ENCODE results near the gene RAP1GAP2. TPM values are rescaled to one million over a fixed set of nuclear protein-coding genes. Genes with fewer than 3 reads are reported as not detected.
A peak's percentile ranks its signal among the peaks of the same experiment; 100 is the strongest.

RAP1GAP2 gene
- 21.3 TPM for polyA plus RNA-seq
- long read RNA-seq, donor 1, full-length matches to known transcripts = 13 of 13 reads
- long read RNA-seq, donor 1, partial matches to known transcripts = 0 of 13 reads
- long read RNA-seq, donor 1, other reads (novel, unspliced or antisense) = 0 of 13 reads
- long read RNA-seq, donor 2, full-length matches to known transcripts = 21 of 21 reads
- long read RNA-seq, donor 2, partial matches to known transcripts = 0 of 21 reads
- long read RNA-seq, donor 2, other reads (novel, unspliced or antisense) = 0 of 21 reads
- long read RNA-seq, donor 3 = 0 reads
- long read RNA-seq, donor 4, full-length matches to known transcripts = 2 of 2 reads
- long read RNA-seq, donor 4, partial matches to known transcripts = 0 of 2 reads
- long read RNA-seq, donor 4, other reads (novel, unspliced or antisense) = 0 of 2 reads
- long read RNA-seq, donor 5, full-length matches to known transcripts = 7 of 7 reads
- long read RNA-seq, donor 5, partial matches to known transcripts = 0 of 7 reads
- long read RNA-seq, donor 5, other reads (novel, unspliced or antisense) = 0 of 7 reads
- long read RNA-seq, donor 6, full-length matches to known transcripts = 17 of 17 reads
- long read RNA-seq, donor 6, partial matches to known transcripts = 0 of 17 reads
- long read RNA-seq, donor 6, other reads (novel, unspliced or antisense) = 0 of 17 reads
- long read RNA-seq, donor 7, full-length matches to known transcripts = 13 of 13 reads
- long read RNA-seq, donor 7, partial matches to known transcripts = 0 of 13 reads
- long read RNA-seq, donor 7, other reads (novel, unspliced or antisense) = 0 of 13 reads
- long read RNA-seq, donor 8, full-length matches to known transcripts = 19 of 19 reads
- long read RNA-seq, donor 8, partial matches to known transcripts = 0 of 19 reads
- long read RNA-seq, donor 8, other reads (novel, unspliced or antisense) = 0 of 19 reads
- long read RNA-seq, donor 9, full-length matches to known transcripts = 9 of 9 reads
- long read RNA-seq, donor 9, partial matches to known transcripts = 0 of 9 reads
- long read RNA-seq, donor 9, other reads (novel, unspliced or antisense) = 0 of 9 reads
- long read RNA-seq, donor 10, full-length matches to known transcripts = 22 of 22 reads
- long read RNA-seq, donor 10, partial matches to known transcripts = 0 of 22 reads
- long read RNA-seq, donor 10, other reads (novel, unspliced or antisense) = 0 of 22 reads
- long read RNA-seq, donor 11, full-length matches to known transcripts = 12 of 12 reads
- long read RNA-seq, donor 11, partial matches to known transcripts = 0 of 12 reads
- long read RNA-seq, donor 11, other reads (novel, unspliced or antisense) = 0 of 12 reads

GRCh38 chr17:2796164-2797125 lies at the start of gene RAP1GAP2:
RAP1GAP2 (plus strand) TSS chr17:2796438; CDS start chr17:2796528, 90 bp downstream.
- H3K27ac ChIP-seq (ENCODE audit: low read length) = no peak within 1 kb of the TSS
- H3K4me3 ChIP-seq (ENCODE audit: low read length) = no peak within 1 kb of the TSS
- DNase-seq = peak in 1 of 2 donors; percentile 40

GRCh38 chr17:2749058-2749783 lies 47.0 kb upstream of the RAP1GAP2 start, which contains the start of gene CCDC92B:
CCDC92B (minus strand) TSS chr17:2749652; CDS start chr17:2735145, 14,507 bp downstream.
- no peak for DNase-seq
- Histone ChIP-seq H3K9me3 (ENCODE audit: control insufficient read depth, low read depth, low read length) (no peaks in the 10 kb centered on the region), H3K4me3 (ENCODE audit: low read length) (no peak within 1 kb of the TSS), H3K27ac (ENCODE audit: low read length) (no peak within 1 kb of the TSS), H3K4me1 (ENCODE audit: control insufficient read depth, insufficient read depth, low read length) (peaks cover 2% of the 10 kb centered on the region), H3K36me3 (ENCODE audit: control insufficient read depth, insufficient read depth, low read length) (no peaks in the 10 kb centered on the region), H3K27me3 (ENCODE audit: control insufficient read depth, insufficient read depth, low read length) (peaks cover 46% of the 10 kb centered on the region)
- WGBS (ENCODE audit: insufficient coverage, low lambda C conversion rate) = no CpG with 5 or more reads among the region's 76 CpGs

More at GRCh38 chr17:2796164-2797125, at the start of gene RAP1GAP2:
- no CpG with 5 or more reads among the region's 39 CpGs for WGBS (ENCODE audit: insufficient coverage, low lambda C conversion rate)
- H3K36me3 ChIP-seq (ENCODE audit: control insufficient read depth, insufficient read depth, low read length) = no peaks in the 10 kb centered on the region
- H3K4me1 ChIP-seq (ENCODE audit: control insufficient read depth, insufficient read depth, low read length) = no peaks in the 10 kb centered on the region
- no peaks in the 10 kb centered on the region for H3K27me3 ChIP-seq (ENCODE audit: control insufficient read depth, insufficient read depth, low read length)
- no peaks in the 10 kb centered on the region for H3K9me3 ChIP-seq (ENCODE audit: control insufficient read depth, low read depth, low read length)

GRCh38 chr17:2749784-2750181 lies 46.5 kb upstream of the RAP1GAP2 start:
- H3K4me1 ChIP-seq (ENCODE audit: control insufficient read depth, insufficient read depth, low read length) = peaks cover 2% of the 10 kb centered on the region
- WGBS (ENCODE audit: insufficient coverage, low lambda C conversion rate) = no CpG with 5 or more reads among the region's 35 CpGs
- H3K27ac ChIP-seq (ENCODE audit: low read length) = no peak overlapping the region
- peak; percentile 53 to 73 for DNase-seq
- no peaks in the 10 kb centered on the region for H3K36me3 ChIP-seq (ENCODE audit: control insufficient read depth, insufficient read depth, low read length)
- H3K27me3 ChIP-seq (ENCODE audit: control insufficient read depth, insufficient read depth, low read length) = peaks cover 48% of the 10 kb centered on the region
- no peaks in the 10 kb centered on the region for H3K9me3 ChIP-seq (ENCODE audit: control insufficient read depth, low read depth, low read length)
- no peak overlapping the region for H3K4me3 ChIP-seq (ENCODE audit: low read length)

GRCh38 chr17:2750721-2751120 lies 45.5 kb upstream of the RAP1GAP2 start:
- Histone ChIP-seq H3K36me3 (ENCODE audit: control insufficient read depth, insufficient read depth, low read length) (no peaks in the 10 kb centered on the region), H3K27me3 (ENCODE audit: control insufficient read depth, insufficient read depth, low read length) (peaks cover 51% of the 10 kb centered on the region), H3K9me3 (ENCODE audit: control insufficient read depth, low read depth, low read length) (peaks cover under 1% of the 10 kb centered on the region), H3K4me3 (ENCODE audit: low read length) (no peak overlapping the region), H3K27ac (ENCODE audit: low read length) (no peak overlapping the region), H3K4me1 (ENCODE audit: control insufficient read depth, insufficient read depth, low read length) (peaks cover 2% of the 10 kb centered on the region)
- WGBS (ENCODE audit: insufficient coverage, low lambda C conversion rate) = no CpG with 5 or more reads among the region's 2 CpGs
- no peak for DNase-seq

- peak in 1 of 2 donors; percentile 55 for DNase-seq
- 33% methylated on average over 1 of the region's 2 CpGs for WGBS (ENCODE audit: insufficient coverage, low lambda C conversion rate)
These were observed 44.7 kb upstream of the RAP1GAP2 start for GRCh38 chr17:2751491-2751890.

GRCh38 chr17:2755891-2756724 lies 40.1 kb upstream of the RAP1GAP2 start:
- DNase-seq = peak in 1 of 2 donors; percentile 23
- H3K27me3 ChIP-seq (ENCODE audit: control insufficient read depth, insufficient read depth, low read length) = peaks cover 46% of the 10 kb centered on the region
- H3K4me3 ChIP-seq (ENCODE audit: low read length) = no peak overlapping the region
- no CpG with 5 or more reads among the region's 46 CpGs for WGBS (ENCODE audit: insufficient coverage, low lambda C conversion rate)
- peaks cover 5% of the 10 kb centered on the region for H3K4me1 ChIP-seq (ENCODE audit: control insufficient read depth, insufficient read depth, low read length)
- no peak overlapping the region for H3K27ac ChIP-seq (ENCODE audit: low read length)
- peaks cover 7% of the 10 kb centered on the region for H3K9me3 ChIP-seq (ENCODE audit: control insufficient read depth, low read depth, low read length)
- H3K36me3 ChIP-seq (ENCODE audit: control insufficient read depth, insufficient read depth, low read length) = no peaks in the 10 kb centered on the region

More at GRCh38 chr17:2751491-2751890, 44.7 kb upstream of the RAP1GAP2 start:
- peaks cover 58% of the 10 kb centered on the region for H3K27me3 ChIP-seq (ENCODE audit: control insufficient read depth, insufficient read depth, low read length)
- no peak overlapping the region for H3K4me3 ChIP-seq (ENCODE audit: low read length)
- no peaks in the 10 kb centered on the region for H3K36me3 ChIP-seq (ENCODE audit: control insufficient read depth, insufficient read depth, low read length)
- peaks cover 7% of the 10 kb centered on the region for H3K4me1 ChIP-seq (ENCODE audit: control insufficient read depth, insufficient read depth, low read length)
- H3K9me3 ChIP-seq (ENCODE audit: control insufficient read depth, low read depth, low read length) = peaks cover 7% of the 10 kb centered on the region
- no peak overlapping the region for H3K27ac ChIP-seq (ENCODE audit: low read length)

- no CpG with 5 or more reads among the region's 4 CpGs for WGBS (ENCODE audit: insufficient coverage, low lambda C conversion rate)
- DNase-seq = no peak
- no peaks in the 10 kb centered on the region for H3K36me3 ChIP-seq (ENCODE audit: control insufficient read depth, insufficient read depth, low read length)
These were observed 37.4 kb upstream of the RAP1GAP2 start for GRCh38 chr17:2758870-2759269.

GRCh38 chr17:2770129-2770528 lies 26.1 kb upstream of the RAP1GAP2 start:
- WGBS (ENCODE audit: insufficient coverage, low lambda C conversion rate) = no CpG with 5 or more reads among the region's 12 CpGs
- H3K4me3 ChIP-seq (ENCODE audit: low read length) = no peak overlapping the region
- no peak for DNase-seq
- peaks cover 5% of the 10 kb centered on the region for H3K27me3 ChIP-seq (ENCODE audit: control insufficient read depth, insufficient read depth, low read length)
- H3K9me3 ChIP-seq (ENCODE audit: control insufficient read depth, low read depth, low read length) = no peaks in the 10 kb centered on the region
- H3K27ac ChIP-seq (ENCODE audit: low read length) = no peak overlapping the region
- H3K4me1 ChIP-seq (ENCODE audit: control insufficient read depth, insufficient read depth, low read length) = peaks cover 10% of the 10 kb centered on the region
- H3K36me3 ChIP-seq (ENCODE audit: control insufficient read depth, insufficient read depth, low read length) = no peaks in the 10 kb centered on the region

More at GRCh38 chr17:2758870-2759269, 37.4 kb upstream of the RAP1GAP2 start:
- no peak overlapping the region for H3K4me3 ChIP-seq (ENCODE audit: low read length)
- H3K27me3 ChIP-seq (ENCODE audit: control insufficient read depth, insufficient read depth, low read length) = peaks cover 38% of the 10 kb centered on the region
- peaks cover 7% of the 10 kb centered on the region for H3K9me3 ChIP-seq (ENCODE audit: control insufficient read depth, low read depth, low read length)
- peaks cover 5% of the 10 kb centered on the region for H3K4me1 ChIP-seq (ENCODE audit: control insufficient read depth, insufficient read depth, low read length)
- no peak overlapping the region for H3K27ac ChIP-seq (ENCODE audit: low read length)

All from large intestine (tissue), 12 donors.